Gastroesophageal sphincter (tissue), 4 donors: Measurements from ENCODE around the gene SGCD. TPM values are rescaled to one million over a fixed set of nuclear protein-coding genes. Genes with fewer than 3 reads are reported as not detected.
A peak's percentile ranks its signal among the peaks of the same experiment; 100 is the strongest.

Experiments used
- ATAC-seq: fragments of 150-250 bp; one replicate; pipeline ENCODE4 v1.9.1; 2016; ENCODE audit warnings: mild to moderate bottlenecking, moderate library complexity
- H3K27ac ChIP-seq, 4 donors: fragments of 200-600 bp; sonication (generic) in 3 of 4; 1 replicate in 3 of 4; 2 replicates in 1 of 4; pipeline ENCODE4 v1.5.1; 2016 to 2019
- H3K27me3 ChIP-seq: fragments of 200-600 bp; sonication (generic); one replicate; pipeline ENCODE4 v1.5.1; 2019
- H3K36me3 ChIP-seq, 2 donors: fragments of 200-600 bp; sonication (generic); one replicate each; pipeline ENCODE4 v1.5.1; 2019; ENCODE audit warnings: control low read depth in 1 of 2
- H3K4me1 ChIP-seq, 3 donors: fragments of 200-600 bp; sonication (generic); 1 replicate in 2 of 3; 2 replicates in 1 of 3; pipeline ENCODE4 v1.5.1; 2016 to 2019; ENCODE audit warnings: control low read depth in 2 of 3
- H3K4me3 ChIP-seq, 2 donors: fragments of 200-600 bp; sonication (generic); one replicate each; pipeline ENCODE4 v1.5.1; 2019; ENCODE audit warnings: mild to moderate bottlenecking in 1 of 2, moderate library complexity in 1 of 2
- H3K9me3 ChIP-seq, 3 donors: fragments of 200-600 bp; sonication (generic); one replicate each; pipeline ENCODE4 v1.5.1; 2017 to 2019; ENCODE audit warnings: control low read depth in 2 of 3
- CTCF ChIP-seq, 4 experiments: fragments of 200-600 bp in 2 of 4; fragments of 450-650 bp in 2 of 4; sonication (generic) in 1 of 4; IDR thresholded peaks; one replicate each; pipeline ENCODE4 v1.5.1; 2017 to 2019; ENCODE audit warnings: antibody characterized with exemption in 4 of 4, mild to moderate bottlenecking in 2 of 4, moderate library complexity in 2 of 4
- EP300 ChIP-seq: sonication (generic); formaldehyde crosslinking; IDR thresholded peaks from one replicate; pipeline ENCODE4 v1.6.1; 2017; ENCODE audit warnings: antibody characterized with exemption, mild to moderate bottlenecking
- POLR2A ChIP-seq, 2 donors: fragments of 450-650 bp; IDR thresholded peaks; one replicate each; pipeline ENCODE4 v1.6.1; 2017; ENCODE audit warnings: antibody characterized with exemption in 2 of 2, mild to moderate bottlenecking in 2 of 2, moderate library complexity in 1 of 2
- POLR2AphosphoS5 ChIP-seq: sonication (generic); formaldehyde crosslinking; IDR thresholded peaks from one replicate; pipeline ENCODE4 v1.6.1; 2017; ENCODE audit warnings: antibody characterized with exemption
- WGBS, 2 donors: methylation state at CpG; one replicate each; pipeline ENCODE4 v1.1.5; 2018; ENCODE audit warnings: low coverage in 1 of 2; 5-methylcytosine and 5-hydroxymethylcytosine counted together
- total RNA-seq, 4 donors: library from RNA; depleted of rRNA; stranded (reverse); fragments of >200 nt; gene quantifications; one replicate each; pipeline ENCODE4 v1.1.0, GENCODE V29; 2016

SGCD gene
- total RNA-seq, 4 donors from 2014 or later: 8.8 to 61.3 (median 33.7) TPM

- H3K36me3 ChIP-seq: peaks cover 0 to 8% of the 10 kb centered on the region in 2 donors
- H3K27ac ChIP-seq: no peak overlapping the region
- no peak overlapping the region for H3K4me3 ChIP-seq
- H3K4me1 ChIP-seq: peaks cover 0 to 36% (median 0%) of the 10 kb centered on the region in 3 donors
- no peaks in the 10 kb centered on the region for H3K9me3 ChIP-seq
- ATAC-seq: no peak
- no peak for TF ChIP-seq EP300
- H3K27me3 ChIP-seq: no peaks in the 10 kb centered on the region
These were observed 39.6 kb downstream of the SGCD start for GRCh38 chr5:156366521-156366920.

- H3K27ac ChIP-seq: no peak overlapping the region
- ATAC-seq: no peak
These were observed 40.6 kb downstream of the SGCD start for GRCh38 chr5:156367597-156367996.

GRCh38 chr5:156375895-156376495 lies 49.0 kb downstream of the SGCD start:
- 67 to 97% methylated on average over 3 of the region's 3 CpGs for WGBS, 2 donors
- TF ChIP-seq CTCF (IDR thresholded peaks at IDR 0.05) (no peak), POLR2A (IDR thresholded peaks at IDR 0.05) (no peak), POLR2AphosphoS5 (no peak), EP300 (no peak)
- no peak for ATAC-seq

More at GRCh38 chr5:156367597-156367996, 40.6 kb downstream of the SGCD start:
- Histone ChIP-seq H3K4me3 (no peak overlapping the region), H3K4me1 (peaks cover 0 to 37% (median 0%) of the 10 kb centered on the region in 3 donors), H3K27me3 (no peaks in the 10 kb centered on the region), H3K36me3 (peaks cover 0 to 8% of the 10 kb centered on the region in 2 donors), H3K9me3 (no peaks in the 10 kb centered on the region)
- WGBS, 2 donors: 86 to 90% methylated on average over 1 to 2 of the region's 3 CpGs
- TF ChIP-seq CTCF (IDR thresholded peaks at IDR 0.05): no peak
- peak; percentile 19 for TF ChIP-seq POLR2AphosphoS5

GRCh38 chr5:156376751-156377150 lies 49.8 kb downstream of the SGCD start:
- H3K27me3 ChIP-seq: no peaks in the 10 kb centered on the region
- H3K4me3 ChIP-seq: no peak overlapping the region
- H3K4me1 ChIP-seq: peaks cover 0 to 24% (median 0%) of the 10 kb centered on the region in 3 donors
- no peaks in the 10 kb centered on the region for H3K9me3 ChIP-seq
- no peak overlapping the region for H3K27ac ChIP-seq
- TF ChIP-seq POLR2AphosphoS5 (no peak), POLR2A (IDR thresholded peaks at IDR 0.05) (no peak), CTCF (IDR thresholded peaks at IDR 0.05) (no peak), EP300 (no peak)
- ATAC-seq: no peak
- H3K36me3 ChIP-seq: no peaks in the 10 kb centered on the region

More at GRCh38 chr5:156375895-156376495, 49.0 kb downstream of the SGCD start:
- H3K27me3 ChIP-seq: no peaks in the 10 kb centered on the region
- H3K36me3 ChIP-seq: no peaks in the 10 kb centered on the region
- H3K27ac ChIP-seq: no peak overlapping the region
- no peak overlapping the region for H3K4me3 ChIP-seq
- no peaks in the 10 kb centered on the region for H3K9me3 ChIP-seq
- H3K4me1 ChIP-seq: peaks cover 0 to 25% (median 0%) of the 10 kb centered on the region in 3 donors

GRCh38 chr5:156378159-156378558 lies 51.2 kb downstream of the SGCD start:
- H3K36me3 ChIP-seq: no peaks in the 10 kb centered on the region
- no peak overlapping the region for H3K4me3 ChIP-seq
- TF ChIP-seq POLR2AphosphoS5: no peak
- TF ChIP-seq EP300: no peak
- TF ChIP-seq POLR2A (IDR thresholded peaks at IDR 0.05): no peak
- no peak for TF ChIP-seq CTCF (IDR thresholded peaks at IDR 0.05)
- no peak for ATAC-seq
- H3K4me1 ChIP-seq: peaks cover 0 to 38% (median 1%) of the 10 kb centered on the region in 3 donors
- 56 to 85% methylated on average over 2 of the region's 2 CpGs for WGBS, 2 donors
- no peaks in the 10 kb centered on the region for H3K9me3 ChIP-seq
- H3K27me3 ChIP-seq: no peaks in the 10 kb centered on the region
- H3K27ac ChIP-seq: no peak overlapping the region
